HG02642 (cell line): Measurements from ENCODE around the gene CRTAC1.

Experiments
- ATAC-seq: cut with Tn5 transposase; IDR thresholded peaks from one replicate; pipeline ENCODE4 v1.9.1; 2021; ENCODE audit warnings: mild to moderate bottlenecking; ENCODE audit not compliant: unreplicated experiment, poor library complexity

CRTAC1 gene

GRCh38 chr10:97974526-97975525 is 55.6 kb downstream of the CRTAC1 start:
- no peak for ATAC-seq

GRCh38 chr10:97974100-97974499 is 56.3 kb downstream of the CRTAC1 start:
- no peak for ATAC-seq

DNA sequence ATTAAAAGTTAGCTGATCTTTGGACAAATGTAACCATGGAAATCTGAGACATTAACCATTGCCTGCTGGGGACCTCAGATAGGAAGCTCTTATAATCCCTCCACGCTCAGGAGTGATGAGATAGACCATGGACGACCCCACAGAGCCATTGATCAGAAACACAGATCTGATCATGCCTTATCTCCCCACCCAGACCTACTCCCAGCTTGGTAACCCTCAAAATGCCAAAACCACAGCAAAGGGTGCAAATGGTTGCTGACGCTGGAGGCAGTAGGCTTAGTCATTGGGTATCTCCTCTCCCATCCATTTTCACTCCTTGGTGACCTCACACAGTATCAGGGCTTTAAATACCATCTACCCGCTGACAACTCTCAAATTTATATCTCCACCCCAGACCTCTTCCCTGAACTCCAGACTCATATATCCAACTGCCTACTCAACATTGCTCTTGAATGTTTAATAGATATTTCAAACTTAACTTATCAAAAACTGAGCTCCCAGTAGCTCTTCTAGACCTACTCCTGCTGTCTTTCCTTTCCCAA is 60.8 kb downstream of the CRTAC1 start:
- ATAC-seq, result no peak

DNA sequence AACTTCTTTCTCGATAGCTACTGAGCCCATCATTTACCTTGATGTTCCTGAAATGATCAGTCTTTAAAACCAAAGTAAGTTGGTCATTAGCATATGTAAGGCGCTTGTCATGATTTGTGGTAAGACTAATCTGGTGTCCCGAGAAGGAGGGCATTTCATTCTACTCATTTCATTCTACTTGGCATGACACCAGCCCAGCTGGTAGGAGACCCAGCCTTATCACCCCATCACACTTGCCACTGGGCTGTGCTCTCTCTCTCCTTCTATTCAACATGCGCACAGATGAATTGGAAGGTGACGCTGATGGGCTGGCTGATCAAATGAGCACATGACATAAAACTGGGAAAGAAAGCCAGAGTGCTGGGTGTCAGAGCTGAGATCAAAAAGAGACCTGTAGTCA is 65.7 kb downstream of the CRTAC1 start:
- no peak for ATAC-seq

DNA sequence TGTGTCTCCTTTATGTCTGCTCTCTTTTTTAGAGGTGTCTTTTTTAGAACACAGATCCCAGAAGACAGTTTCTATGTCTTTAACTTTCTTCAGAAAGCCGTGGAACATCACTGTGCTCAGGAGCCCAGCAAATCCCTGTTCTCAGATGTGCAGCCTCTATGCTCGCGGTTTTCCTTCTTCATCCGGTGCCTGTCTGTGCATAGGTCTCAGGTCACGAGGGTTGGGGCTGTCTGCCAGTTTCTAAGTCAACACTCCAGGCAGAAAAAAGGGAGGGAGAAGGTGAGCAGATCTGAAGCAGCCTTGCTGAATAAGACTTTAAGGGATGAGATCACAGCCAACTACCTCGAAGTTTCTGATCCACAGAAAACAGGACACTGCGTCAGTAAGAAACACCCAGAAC is 68.5 kb downstream of the CRTAC1 start:
- no peak for ATAC-seq

DNA sequence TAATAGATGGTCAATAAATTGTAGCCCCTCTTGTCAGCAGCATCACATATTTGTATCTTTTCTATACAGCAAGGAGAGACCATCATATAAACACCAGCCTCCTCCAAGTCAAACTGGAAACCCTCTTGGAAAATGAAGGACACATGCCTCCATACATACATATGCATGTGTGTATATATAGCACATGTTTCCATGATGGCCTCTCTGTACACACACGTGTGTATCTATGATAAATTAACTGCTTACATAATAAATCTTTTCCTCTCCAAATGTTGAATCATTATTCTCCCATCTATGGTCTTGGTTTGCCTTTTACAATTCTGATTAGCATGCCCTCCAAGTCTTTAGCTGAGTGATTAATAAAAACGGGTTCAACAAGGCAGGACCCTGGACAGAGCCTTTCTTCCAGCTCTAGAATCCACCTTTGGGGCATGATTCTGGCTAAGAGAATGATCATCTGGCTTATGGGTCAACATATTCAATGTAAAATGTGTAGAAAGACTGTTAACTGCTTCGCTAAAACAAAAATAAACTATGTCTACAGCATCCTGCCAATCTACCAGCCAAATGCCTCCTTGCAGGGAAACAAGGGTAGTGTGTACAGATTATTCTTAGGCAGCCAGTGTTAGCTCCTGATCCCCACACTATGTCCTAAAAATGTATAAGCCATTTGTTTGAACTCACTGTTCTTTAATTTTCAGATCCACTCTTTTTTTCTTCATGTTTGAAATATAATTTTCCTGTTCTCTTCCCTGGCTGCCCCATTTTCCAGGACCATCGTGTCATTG is 70.0 kb downstream of the CRTAC1 start:
- ATAC-seq, result no peak

GRCh38 chr10:97949462-97949861 is 81.0 kb downstream of the CRTAC1 start:
- no peak for ATAC-seq

- no peak for ATAC-seq
Observed at GRCh38 chr10:97948822-97949221, 81.6 kb downstream of the CRTAC1 start.

- no peak for ATAC-seq
Observed at GRCh38 chr10:97944772-97945171, 85.6 kb downstream of the CRTAC1 start.

DNA sequence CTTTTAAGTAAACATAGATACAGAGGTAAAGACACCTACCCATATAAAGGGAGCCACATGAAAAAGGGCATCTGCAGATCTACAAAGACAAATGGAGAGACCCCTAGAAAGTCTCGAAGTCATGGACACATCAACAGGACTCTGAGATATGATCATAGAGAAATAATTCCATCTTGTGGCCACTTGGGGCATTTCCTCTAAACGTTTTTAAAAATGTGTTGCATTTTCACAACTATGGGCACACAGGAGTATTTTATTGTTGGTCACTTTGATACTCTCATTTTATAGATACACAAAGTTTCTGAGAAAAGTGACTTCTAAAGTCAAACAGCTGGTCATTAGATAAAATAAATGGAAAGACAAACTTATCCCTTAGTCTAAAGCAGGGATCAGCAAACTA is 87.1 kb downstream of the CRTAC1 start:
- no peak for ATAC-seq

DNA sequence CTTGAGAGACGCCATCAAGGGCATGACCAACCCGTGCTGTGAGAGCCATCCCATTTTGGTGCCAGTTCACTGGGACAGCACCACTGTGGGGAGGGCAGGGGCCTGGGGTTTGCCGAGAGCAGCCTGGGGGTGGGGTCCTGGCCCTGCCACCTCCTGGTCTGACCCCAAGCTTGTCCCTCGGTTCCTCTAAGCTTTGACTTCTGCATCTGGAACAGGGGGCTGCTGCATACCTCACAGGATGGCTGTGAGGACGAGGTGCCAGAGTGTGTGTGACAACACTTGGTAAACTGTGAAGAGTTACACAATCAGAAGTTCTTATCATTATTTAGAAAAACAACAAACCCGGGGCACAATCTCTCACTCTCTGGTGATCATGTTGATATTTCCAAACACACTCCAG is 89.9 kb downstream of the CRTAC1 start:
- ATAC-seq, result no peak

DNA sequence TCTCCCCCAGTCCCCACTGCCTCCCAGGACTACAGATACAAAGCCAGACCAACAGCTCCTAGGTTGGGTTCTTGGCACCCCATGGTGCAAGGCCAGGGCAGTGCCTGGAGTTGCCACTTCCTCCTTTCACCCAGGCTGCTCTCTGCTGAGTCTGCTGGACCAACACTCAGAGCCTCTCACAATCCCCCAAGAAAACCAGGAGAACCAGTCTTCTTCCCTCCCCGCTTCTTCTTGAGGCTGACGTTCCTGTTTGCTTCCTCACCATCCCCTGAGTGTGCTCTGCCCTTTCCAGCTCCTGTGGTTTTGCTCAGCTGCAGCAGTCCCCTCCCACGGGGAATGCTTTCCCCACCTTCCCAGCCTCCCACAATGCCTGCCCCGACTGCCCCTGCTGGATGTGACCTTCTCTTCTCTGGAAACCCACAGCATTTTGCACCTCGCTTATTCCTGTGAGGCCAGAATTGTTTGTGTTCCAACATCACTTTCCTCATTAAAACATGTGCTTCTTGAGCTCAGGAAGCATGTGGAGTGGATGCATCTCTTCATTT is 90.9 kb downstream of the CRTAC1 start:
- ATAC-seq, result no peak

GRCh38 chr10:97937928-97938327 is 92.5 kb downstream of the CRTAC1 start:
- ATAC-seq, result no peak

DNA sequence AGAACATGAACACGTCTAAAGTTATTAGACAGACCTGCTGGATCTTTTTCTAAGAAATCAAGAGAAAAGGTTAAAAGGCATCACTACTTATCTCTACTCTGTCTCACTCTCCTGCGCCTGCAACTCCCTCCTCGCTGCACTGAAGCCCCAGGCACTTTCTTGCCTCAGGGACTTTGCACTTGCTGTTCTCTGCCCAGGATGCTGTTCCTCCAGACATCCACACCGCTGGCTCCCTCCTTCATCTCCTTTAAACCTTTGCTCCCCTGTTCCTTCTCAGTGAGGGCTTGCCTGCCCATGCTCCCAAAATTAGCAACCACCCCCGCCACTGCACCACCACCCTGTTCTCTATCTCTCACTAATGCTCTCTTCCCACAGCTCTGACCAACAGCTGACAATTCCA is 93.4 kb downstream of the CRTAC1 start:
- ATAC-seq, result no peak

- ATAC-seq, result no peak
Observed at GRCh38 chr10:97936126-97936525, 94.3 kb downstream of the CRTAC1 start.

DNA sequence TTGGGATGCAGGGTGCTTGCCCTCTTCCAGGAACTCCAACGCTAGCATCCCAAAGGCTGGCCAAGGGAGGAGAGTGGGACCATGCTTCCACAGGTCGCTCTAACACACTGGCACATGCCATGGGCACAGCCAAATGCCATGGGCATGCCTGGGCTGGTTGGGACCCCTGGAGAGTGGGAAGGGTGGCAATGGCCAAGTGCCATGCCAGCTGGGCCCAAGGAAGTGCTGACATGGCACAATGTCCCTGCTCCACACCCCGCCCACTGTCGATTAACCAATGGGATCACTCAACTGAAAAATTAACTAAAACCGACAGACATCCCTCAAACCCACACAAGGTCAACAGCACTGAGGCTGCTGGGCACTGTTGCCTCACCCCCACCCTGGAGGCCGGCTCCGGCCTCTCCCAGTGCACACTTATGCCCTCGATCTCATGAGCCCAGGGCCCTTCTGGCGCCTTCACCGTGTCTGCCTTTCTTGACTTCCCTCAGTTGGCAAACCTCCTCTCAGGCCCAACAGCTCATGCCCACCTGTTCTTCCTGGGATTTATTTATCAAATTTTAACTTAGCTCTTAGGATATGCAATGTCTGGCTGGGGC is 97.4 kb downstream of the CRTAC1 start:
- ATAC-seq, result no peak

DNA sequence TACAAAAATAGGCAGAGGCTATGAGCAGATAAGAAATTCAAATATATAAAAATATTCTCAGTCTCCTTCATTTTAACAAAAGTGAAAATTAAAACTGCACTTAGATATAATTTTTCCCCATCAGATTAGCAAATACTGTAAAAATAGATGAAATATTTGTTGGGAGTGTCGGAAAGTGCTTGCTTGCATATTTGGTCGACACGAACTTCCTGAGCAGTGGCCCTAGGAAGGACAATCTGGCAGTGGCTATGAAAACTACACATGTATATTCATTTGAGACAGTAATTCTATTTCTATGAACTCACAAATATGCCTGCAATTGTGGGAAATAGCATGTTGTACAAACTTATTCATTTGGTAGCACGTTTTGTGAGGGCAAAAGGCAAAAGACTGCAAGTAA is 99.4 kb downstream of the CRTAC1 start:
- no peak for ATAC-seq

DNA sequence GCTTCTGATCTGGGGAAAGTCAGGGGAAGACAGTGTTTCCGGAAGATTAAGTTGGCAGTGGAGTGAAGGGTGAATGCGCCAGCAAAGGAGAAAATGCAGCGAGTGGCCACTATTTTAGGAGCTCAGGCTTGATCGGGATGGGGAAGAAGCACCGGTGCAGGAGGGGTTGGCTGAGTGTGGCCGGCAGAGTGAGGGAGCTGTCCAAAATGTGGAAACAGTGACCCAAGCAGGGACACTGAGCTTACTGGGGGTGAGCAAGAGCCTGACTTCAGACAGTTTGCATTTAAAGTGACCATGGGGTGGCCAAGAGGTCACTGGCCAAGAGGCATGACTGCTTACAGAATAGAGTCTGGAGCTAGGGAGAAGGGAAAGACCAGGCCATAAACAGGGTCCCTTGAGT is 101.5 kb downstream of the CRTAC1 start:
- no peak for ATAC-seq

DNA sequence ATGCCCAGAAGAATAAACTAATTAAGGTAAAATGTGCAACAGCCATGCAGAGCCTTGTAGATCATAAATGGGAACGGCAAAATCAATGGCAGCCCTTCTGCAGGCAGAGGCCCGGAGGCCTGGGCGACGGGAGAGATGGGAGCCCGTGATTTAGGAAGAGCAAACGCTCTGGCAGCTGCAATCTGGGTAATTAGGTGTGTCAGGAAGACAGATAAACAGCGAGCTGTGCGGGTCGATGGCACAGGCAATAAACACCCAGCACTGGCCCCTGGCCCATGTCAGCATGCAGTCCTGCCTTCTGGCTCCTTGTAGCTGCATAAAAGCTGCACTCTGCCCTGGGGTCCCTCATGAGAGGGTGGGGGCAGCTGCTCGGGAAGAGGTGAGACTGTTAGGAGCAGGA is 102.8 kb downstream of the CRTAC1 start:
- ATAC-seq, result no peak

DNA sequence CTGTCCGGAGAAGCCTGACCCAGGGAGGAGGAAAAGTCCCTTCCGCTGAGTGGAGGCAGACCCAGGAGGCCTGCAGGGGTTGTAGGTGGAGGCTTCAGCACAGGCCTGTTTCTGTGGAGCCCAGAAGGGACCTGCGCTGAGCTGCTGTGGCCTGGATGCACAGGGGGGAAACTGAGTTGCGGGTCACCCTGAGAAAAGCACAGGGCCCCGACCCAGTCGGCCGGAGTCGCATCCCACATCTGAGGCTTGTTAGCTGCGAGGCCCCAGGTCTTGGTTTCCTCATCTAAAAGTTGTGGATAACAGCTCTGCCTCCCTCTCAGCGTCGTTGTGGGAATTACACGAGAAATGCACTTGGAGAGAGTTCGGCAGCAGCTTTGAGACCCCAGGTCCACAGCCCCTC is 104.4 kb downstream of the CRTAC1 start:
- no peak for ATAC-seq
